ENCODE measurements around the gene LUZP2.

LUZP2 gene

DNA sequence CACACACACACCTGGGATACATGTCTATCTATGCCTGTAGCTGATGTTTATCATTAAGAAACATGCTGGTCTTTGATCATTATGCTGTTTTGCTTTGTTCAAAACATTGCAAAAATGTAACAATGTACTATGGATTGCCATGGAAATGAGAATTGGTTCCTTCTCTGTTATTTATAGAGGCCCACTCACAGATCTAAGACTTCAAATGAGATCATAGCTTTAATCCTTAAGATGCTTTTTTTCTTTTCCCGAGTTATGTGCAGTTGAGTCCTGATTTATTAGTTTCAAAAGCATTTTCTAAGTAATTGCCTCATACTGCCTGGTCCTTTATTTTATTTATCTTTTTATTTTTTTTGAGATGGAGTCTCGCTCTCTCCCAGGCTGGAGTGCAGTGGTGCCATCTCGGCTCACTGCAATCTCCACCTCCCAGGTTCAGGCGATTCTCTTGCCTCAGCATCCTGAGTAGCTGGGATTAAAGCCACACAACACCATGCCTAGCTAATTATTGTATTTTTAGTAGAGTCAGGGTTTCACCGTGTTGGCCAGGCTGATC, 131.4 kb downstream of the LUZP2 start:
- TF ChIP-seq, protein P1, sequence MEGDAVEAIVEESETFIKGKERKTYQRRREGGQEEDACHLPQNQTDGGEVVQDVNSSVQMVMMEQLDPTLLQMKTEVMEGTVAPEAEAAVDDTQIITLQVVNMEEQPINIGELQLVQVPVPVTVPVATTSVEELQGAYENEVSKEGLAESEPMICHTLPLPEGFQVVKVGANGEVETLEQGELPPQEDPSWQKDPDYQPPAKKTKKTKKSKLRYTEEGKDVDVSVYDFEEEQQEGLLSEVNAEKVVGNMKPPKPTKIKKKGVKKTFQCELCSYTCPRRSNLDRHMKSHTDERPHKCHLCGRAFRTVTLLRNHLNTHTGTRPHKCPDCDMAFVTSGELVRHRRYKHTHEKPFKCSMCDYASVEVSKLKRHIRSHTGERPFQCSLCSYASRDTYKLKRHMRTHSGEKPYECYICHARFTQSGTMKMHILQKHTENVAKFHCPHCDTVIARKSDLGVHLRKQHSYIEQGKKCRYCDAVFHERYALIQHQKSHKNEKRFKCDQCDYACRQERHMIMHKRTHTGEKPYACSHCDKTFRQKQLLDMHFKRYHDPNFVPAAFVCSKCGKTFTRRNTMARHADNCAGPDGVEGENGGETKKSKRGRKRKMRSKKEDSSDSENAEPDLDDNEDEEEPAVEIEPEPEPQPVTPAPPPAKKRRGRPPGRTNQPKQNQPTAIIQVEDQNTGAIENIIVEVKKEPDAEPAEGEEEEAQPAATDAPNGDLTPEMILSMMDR (conservative IDR thresholded peaks at IDR 0.05; ENCODE audit: low read depth): no peak
- no peak overlapping the region for H3K27ac ChIP-seq
- POLR2A ChIA-PET (ENCODE audit: low non-redundant PET): no interaction called here
- no peak for DNase-seq (ENCODE audit: low spot score)
- CTCF ChIA-PET: interaction anchor here (0.6 kb wide), 1 partner anchor 167 kb away, joined by 3 read pairs; no protein-coding TSS in a partner anchor

- POLR2A ChIA-PET (ENCODE audit: low non-redundant PET): no interaction called here
- DNase-seq (ENCODE audit: low spot score): no peak
- TF ChIP-seq, protein P1 (conservative IDR thresholded peaks at IDR 0.05; ENCODE audit: low read depth): no peak
- H3K27ac ChIP-seq: no peak overlapping the region
- CTCF ChIA-PET: interaction anchor here (0.7 kb wide), 1 partner anchor 1650 kb away, joined by 3 read pairs; no protein-coding TSS in a partner anchor
Observed at GRCh38 chr11:24634606-24635160, 137.8 kb downstream of the LUZP2 start.

- CTCF ChIA-PET: no interaction called here
- H3K27ac ChIP-seq: no peak overlapping the region
- POLR2A ChIA-PET (ENCODE audit: low non-redundant PET): no interaction called here
- TF ChIP-seq, protein P1 (conservative IDR thresholded peaks at IDR 0.05; ENCODE audit: low read depth): no peak
- peak; percentile 36 for DNase-seq (ENCODE audit: low spot score)
Observed at GRCh38 chr11:24635588-24636290, 138.9 kb downstream of the LUZP2 start.

DNA sequence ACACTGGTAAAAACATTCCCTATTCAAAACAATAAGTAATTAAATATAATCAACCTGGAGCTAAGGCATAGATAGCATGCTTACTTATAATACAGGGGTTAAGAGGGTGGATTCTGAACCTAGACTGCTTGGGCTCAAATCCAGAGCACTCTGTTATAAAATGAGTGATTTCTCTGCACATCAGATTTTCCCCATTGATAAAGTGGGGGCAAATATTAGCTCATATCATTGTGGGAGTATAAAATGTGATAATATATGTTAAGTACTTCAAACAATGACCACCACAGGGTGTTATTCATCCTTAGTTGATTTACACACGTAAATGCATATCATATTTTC, 139.4 kb downstream of the LUZP2 start:
- no peak for DNase-seq (ENCODE audit: low spot score)
- ChIA-PET POLR2A (ENCODE audit: low non-redundant PET) (no interaction called here), CTCF (interaction anchor here (0.7 kb wide), 1 partner anchor 80 kb away, joined by 5 read pairs; no protein-coding TSS in a partner anchor)
- TF ChIP-seq, protein P1 (conservative IDR thresholded peaks at IDR 0.05; ENCODE audit: low read depth): no peak
- no peak overlapping the region for H3K27ac ChIP-seq

- TF ChIP-seq, protein P1 (conservative IDR thresholded peaks at IDR 0.05; ENCODE audit: low read depth): no peak
- H3K27ac ChIP-seq: no peak overlapping the region
- no peak for DNase-seq (ENCODE audit: low spot score)
- POLR2A ChIA-PET (ENCODE audit: low non-redundant PET): no interaction called here
- CTCF ChIA-PET: no interaction called here
Observed at GRCh38 chr11:24637520-24637919, 140.7 kb downstream of the LUZP2 start.

DNA sequence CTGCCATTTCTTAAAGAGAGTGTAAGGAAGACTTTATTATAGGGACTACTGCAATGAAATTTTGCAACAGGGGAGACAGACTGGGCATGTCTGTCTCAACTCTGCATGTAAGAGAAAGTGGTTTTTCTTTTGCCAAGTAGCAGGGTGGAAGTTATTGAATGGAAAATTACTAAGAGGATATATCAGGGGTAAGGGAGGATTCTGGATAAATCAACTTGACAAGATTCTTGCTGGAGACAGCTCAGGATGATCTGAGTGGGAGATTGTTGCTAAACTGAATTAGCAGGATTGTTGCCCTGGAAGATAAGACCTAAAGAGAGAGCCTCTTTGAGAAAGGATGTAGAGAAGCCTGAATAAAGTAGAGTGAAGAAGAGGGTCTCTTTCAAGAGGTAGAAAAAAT, 145.8 kb downstream of the LUZP2 start:
- no peak overlapping the region for H3K27ac ChIP-seq
- no peak for DNase-seq (ENCODE audit: low spot score)
- POLR2A ChIA-PET (ENCODE audit: low non-redundant PET): no interaction called here
- TF ChIP-seq, protein P1 (conservative IDR thresholded peaks at IDR 0.05; ENCODE audit: low read depth): no peak
- CTCF ChIA-PET: no interaction called here

Measured in RWPE1 (cell line).